Activated CD4-positive, alpha-beta T cell treated with anti-CD3 and anti-CD28 coated beads, Interleukin-2, amount 10 ng/mL, durations not matched to agents 7 days and 5 days (primary cell): ENCODE measurements around the gene MIPOL1. TPM values are rescaled to one million over a fixed set of nuclear protein-coding genes. Genes with fewer than 3 reads are reported as not detected.
"Not testable (repeated sequence)": the region's sequence is repeated elsewhere in the genome, so short reads cannot be mapped to it uniquely, and the experiment has no call there.

ENCODE experiments used
- CTCF ChIA-PET: fragments of 350-600 bp; sonication (Branson Sonifier 250); formaldehyde crosslinking; loops from one replicate; lab custom pipeline; 2021; ENCODE audit warnings: antibody characterized with exemption; lab: Charles Lee
- POLR2A ChIA-PET: fragments of 350-600 bp; sonication (Branson Sonifier 250); formaldehyde crosslinking; loops from one replicate; lab custom pipeline; 2021; ENCODE audit warnings: antibody characterized with exemption; lab: Charles Lee
- DNase-seq: peaks from one replicate; pipeline ENCODE4 v3.0.0-alpha.2; 2020
- H3K27ac Mint-ChIP-seq: one replicate; pipeline ENCODE4 v1.8.0; 2021; ENCODE audit warnings: mild to moderate bottlenecking, moderate library complexity, mixed read lengths
- H3K27me3 Mint-ChIP-seq: one replicate; pipeline ENCODE4 v1.8.0; 2021; ENCODE audit warnings: mixed read lengths
- H3K36me3 Mint-ChIP-seq: one replicate; pipeline ENCODE4 v1.8.0; 2021; ENCODE audit warnings: low read depth, mixed read lengths
- H3K4me1 Mint-ChIP-seq: one replicate; pipeline ENCODE4 v1.8.0; 2021; ENCODE audit warnings: mixed read lengths
- H3K4me3 Mint-ChIP-seq: one replicate; pipeline ENCODE4 v1.8.0; 2021; ENCODE audit warnings: mild to moderate bottlenecking, moderate library complexity, mixed read lengths
- H3K9me3 Mint-ChIP-seq: one replicate; pipeline ENCODE4 v1.8.0; 2021; ENCODE audit warnings: mixed read lengths
- total RNA-seq, 2 experiments: library from RNA; stranded (reverse); gene quantifications; one replicate each; pipeline ENCODE4 v1.2.3, GENCODE V29; 2021

MIPOL1 gene
- total RNA-seq, 2 experiments from 2014 or later = not detected

GRCh38 chr14:37438444-37438843 is 240.7 kb downstream of the MIPOL1 start:
- H3K4me1 Mint-ChIP-seq = no peaks in the 10 kb centered on the region
- no peak overlapping the region for H3K27ac Mint-ChIP-seq
- H3K4me3 Mint-ChIP-seq = no peak overlapping the region
- H3K36me3 Mint-ChIP-seq = no peaks in the 10 kb centered on the region
- ChIA-PET POLR2A (no interaction called here), CTCF (no interaction called here)
- H3K9me3 Mint-ChIP-seq = peaks cover 12% of the 10 kb centered on the region
- no peaks in the 10 kb centered on the region for H3K27me3 Mint-ChIP-seq
- no peak for DNase-seq

DNA sequence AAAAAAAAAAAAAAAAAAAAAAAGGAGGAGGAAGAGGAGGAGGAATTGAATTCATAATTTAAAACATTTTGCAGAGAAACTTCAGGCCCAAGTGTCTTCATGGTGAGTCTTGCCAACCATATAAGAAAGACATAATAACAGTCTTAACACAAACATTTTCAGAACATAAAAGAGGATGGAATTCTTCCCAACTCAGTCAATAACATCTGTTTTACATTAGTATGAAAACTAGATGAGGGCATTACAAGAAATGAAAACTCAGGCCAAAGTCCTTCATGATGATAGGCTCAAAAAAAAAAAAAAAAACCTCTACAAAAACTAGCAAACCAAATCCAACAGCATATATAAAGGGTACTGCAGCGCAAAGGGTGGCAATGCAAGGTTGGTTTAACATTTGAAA is 245.7 kb downstream of the MIPOL1 start:
- no peak overlapping the region for H3K4me3 Mint-ChIP-seq
- H3K9me3 Mint-ChIP-seq = peaks cover 6% of the 10 kb centered on the region
- no peaks in the 10 kb centered on the region for H3K27me3 Mint-ChIP-seq
- CTCF ChIA-PET = no interaction called here
- no peaks in the 10 kb centered on the region for H3K36me3 Mint-ChIP-seq
- POLR2A ChIA-PET = no interaction called here
- H3K27ac Mint-ChIP-seq = no peak overlapping the region
- H3K4me1 Mint-ChIP-seq = no peaks in the 10 kb centered on the region
- no peak for DNase-seq

DNA sequence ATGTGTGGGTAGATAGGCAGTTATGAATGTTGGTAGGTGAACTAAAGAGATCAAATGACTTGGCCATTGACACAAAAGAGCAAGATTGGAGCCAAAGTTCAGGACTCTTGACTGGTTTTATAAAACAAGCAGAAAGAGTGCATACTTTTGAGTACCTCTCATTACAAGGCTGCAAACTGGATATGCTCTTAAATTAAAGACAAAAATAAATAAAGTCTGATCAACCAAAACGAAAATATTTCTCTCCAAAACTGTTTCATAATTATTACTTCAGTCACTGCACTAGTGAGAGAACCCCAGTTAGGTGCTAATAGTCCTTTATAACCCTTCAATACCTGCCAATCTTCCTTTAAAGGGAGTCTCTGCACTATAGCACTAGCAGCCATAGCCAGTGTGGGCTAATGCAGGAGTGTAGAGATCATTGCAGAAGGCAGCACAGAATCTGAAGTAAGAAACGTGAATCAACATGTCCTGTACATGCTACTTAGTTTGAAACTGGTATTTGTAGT is 250.2 kb downstream of the MIPOL1 start:
- POLR2A ChIA-PET = no interaction called here
- Mint-ChIP-seq H3K27me3 (no peaks in the 10 kb centered on the region), H3K27ac (no peak overlapping the region), H3K4me3 (no peak overlapping the region), H3K9me3 (no peaks in the 10 kb centered on the region), H3K4me1 (no peaks in the 10 kb centered on the region), H3K36me3 (no peaks in the 10 kb centered on the region)
- CTCF ChIA-PET = no interaction called here
- no peak for DNase-seq

DNA sequence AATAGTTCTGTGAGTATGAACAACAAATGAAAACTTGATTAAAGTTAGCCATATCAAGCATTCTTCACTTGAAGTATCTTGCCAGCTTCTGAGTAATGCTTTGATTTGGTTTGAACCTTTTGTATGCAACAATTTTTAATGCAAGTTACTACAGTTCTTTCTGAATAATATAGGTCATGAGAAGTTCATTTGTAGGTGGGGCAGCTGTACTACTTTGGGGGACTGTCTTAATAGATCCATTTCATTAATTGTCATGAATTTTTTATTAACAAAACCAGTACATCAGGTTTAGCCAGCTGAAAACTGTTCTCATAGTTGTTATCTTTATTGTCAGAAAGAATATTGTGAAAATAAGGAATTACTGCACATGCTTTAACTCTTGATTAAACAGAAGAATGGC is 254.6 kb downstream of the MIPOL1 start:
- no peak for DNase-seq
- no peak overlapping the region for H3K27ac Mint-ChIP-seq
- CTCF ChIA-PET = no interaction called here
- no peaks in the 10 kb centered on the region for H3K36me3 Mint-ChIP-seq
- H3K4me1 Mint-ChIP-seq = no peaks in the 10 kb centered on the region
- H3K9me3 Mint-ChIP-seq = no peaks in the 10 kb centered on the region
- no peak overlapping the region for H3K4me3 Mint-ChIP-seq
- POLR2A ChIA-PET = no interaction called here
- no peaks in the 10 kb centered on the region for H3K27me3 Mint-ChIP-seq

DNA sequence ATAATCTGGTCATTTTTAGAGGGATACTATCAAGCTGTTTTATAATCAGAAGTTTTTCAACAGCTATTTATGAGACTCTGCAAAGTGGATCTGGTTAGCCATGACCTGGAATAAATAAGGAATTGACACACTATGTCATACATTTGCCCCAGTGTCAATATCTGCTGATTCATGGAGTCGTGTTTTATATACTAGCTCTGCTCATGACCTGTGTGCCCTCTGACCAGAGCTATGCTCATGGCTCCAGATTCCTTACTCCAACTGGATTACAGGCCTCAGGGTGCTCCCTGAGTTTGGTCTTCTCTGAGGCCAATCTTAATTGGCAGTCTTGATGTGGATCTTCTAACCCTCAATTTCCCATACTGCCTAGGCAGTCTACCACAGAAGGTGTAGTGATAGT is 256.2 kb downstream of the MIPOL1 start:
- no peak for DNase-seq
- POLR2A ChIA-PET = no interaction called here
- H3K9me3 Mint-ChIP-seq = peaks cover 2% of the 10 kb centered on the region
- no peaks in the 10 kb centered on the region for H3K4me1 Mint-ChIP-seq
- no peaks in the 10 kb centered on the region for H3K27me3 Mint-ChIP-seq
- H3K4me3 Mint-ChIP-seq = no peak overlapping the region
- no peaks in the 10 kb centered on the region for H3K36me3 Mint-ChIP-seq
- H3K27ac Mint-ChIP-seq = no peak overlapping the region
- CTCF ChIA-PET = no interaction called here

GRCh38 chr14:37457334-37457733 is 259.6 kb downstream of the MIPOL1 start:
- Mint-ChIP-seq H3K4me3 (no peak overlapping the region), H3K27me3 (no peaks in the 10 kb centered on the region), H3K36me3 (no peaks in the 10 kb centered on the region), H3K4me1 (no peaks in the 10 kb centered on the region), H3K9me3 (peaks cover 7% of the 10 kb centered on the region), H3K27ac (no peak overlapping the region)
- POLR2A ChIA-PET = no interaction called here
- DNase-seq = no peak
- CTCF ChIA-PET = no interaction called here

- POLR2A ChIA-PET, H3K27me3 Mint-ChIP-seq, H3K4me3 Mint-ChIP-seq, H3K27ac Mint-ChIP-seq, CTCF ChIA-PET, H3K4me1 Mint-ChIP-seq, H3K36me3 Mint-ChIP-seq, DNase-seq: not testable (repeated sequence)
- peaks cover 10% of the 10 kb centered on the region for H3K9me3 Mint-ChIP-seq
Observed at GRCh38 chr14:37462426-37462825, 264.7 kb downstream of the MIPOL1 start.

DNA sequence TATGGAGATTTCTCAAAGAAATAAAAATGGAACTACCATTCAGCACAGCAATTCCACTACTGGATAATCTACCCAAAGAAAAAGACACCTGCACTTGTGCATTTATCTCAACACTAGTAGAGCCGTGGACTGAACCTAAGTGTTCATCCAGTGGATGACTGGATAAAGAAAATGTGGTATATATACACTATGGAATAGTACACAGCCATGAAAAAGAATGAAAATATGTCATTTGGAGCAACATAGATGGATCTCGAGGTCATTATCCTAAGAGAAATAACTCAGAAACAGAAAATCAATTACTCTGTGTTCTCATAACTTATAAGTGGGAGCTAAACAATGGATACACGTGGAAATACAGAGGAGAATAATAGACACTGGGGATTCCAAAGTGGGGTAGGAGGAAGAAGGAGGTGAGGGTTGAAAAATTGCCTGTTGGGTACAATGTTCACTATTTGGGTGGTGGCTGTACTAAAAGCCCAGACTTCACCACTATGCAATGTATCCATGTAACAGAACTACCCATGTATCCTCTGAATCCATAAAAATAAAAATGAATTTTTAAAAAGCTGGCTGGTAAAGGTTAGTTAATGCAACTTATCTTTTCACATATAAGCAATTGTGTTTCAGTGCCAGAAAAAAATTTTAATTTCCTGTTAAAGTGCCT is 266.6 kb downstream of the MIPOL1 start:
- Mint-ChIP-seq H3K36me3 (no peaks in the 10 kb centered on the region), H3K27me3 (no peaks in the 10 kb centered on the region), H3K4me3 (no peak overlapping the region), H3K27ac (no peak overlapping the region), H3K4me1 (no peaks in the 10 kb centered on the region), H3K9me3 (peaks cover 8% of the 10 kb centered on the region)
- ChIA-PET CTCF (no interaction called here), POLR2A (no interaction called here)
- no peak for DNase-seq

DNA sequence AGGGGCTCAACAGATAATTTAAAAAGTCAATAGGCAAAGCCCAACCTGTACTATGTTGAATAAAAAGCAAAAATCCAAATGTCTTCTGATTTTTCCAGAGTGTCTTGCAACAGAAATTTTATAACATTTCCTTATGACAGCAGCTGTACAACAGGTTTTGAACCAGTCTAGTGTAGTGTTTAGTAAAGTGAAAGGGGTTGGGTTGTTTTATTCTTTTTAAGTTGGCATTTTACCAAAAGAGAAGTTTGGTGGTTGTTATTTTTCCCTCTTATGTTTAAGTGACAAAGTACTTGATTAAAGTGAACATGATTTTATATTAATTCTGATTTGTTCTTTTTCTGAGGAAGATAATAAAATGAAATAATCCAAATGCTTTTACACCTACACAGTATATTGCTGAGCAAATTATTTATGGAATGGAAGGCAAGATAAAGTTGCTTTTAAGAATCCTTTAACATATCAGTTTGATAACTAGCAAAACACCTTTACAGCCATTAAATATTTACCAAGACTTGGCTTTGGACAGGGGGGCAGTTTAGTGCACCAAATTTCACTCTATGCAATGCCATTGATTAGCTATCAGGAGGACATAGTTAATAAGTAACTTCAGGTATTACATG is 268.4 kb downstream of the MIPOL1 start:
- CTCF ChIA-PET = no interaction called here
- no peaks in the 10 kb centered on the region for H3K4me1 Mint-ChIP-seq

GRCh38 chr14:37466623-37467088 is 268.9 kb downstream of the MIPOL1 start:
- Mint-ChIP-seq H3K9me3 (peaks cover 11% of the 10 kb centered on the region), H3K36me3 (no peaks in the 10 kb centered on the region), H3K4me3 (no peak overlapping the region), H3K27me3 (no peaks in the 10 kb centered on the region), H3K4me1 (no peaks in the 10 kb centered on the region), H3K27ac (no peak overlapping the region)
- ChIA-PET CTCF (no interaction called here), POLR2A (no interaction called here)
- DNase-seq = no peak

More for the DNA sequence above, 268.4 kb downstream of the MIPOL1 start:
- POLR2A ChIA-PET = no interaction called here
- Mint-ChIP-seq H3K9me3 (peaks cover 11% of the 10 kb centered on the region), H3K36me3 (no peaks in the 10 kb centered on the region), H3K27me3 (no peaks in the 10 kb centered on the region), H3K4me3 (no peak overlapping the region), H3K27ac (no peak overlapping the region)
- DNase-seq = no peak

GRCh38 chr14:37469650-37470049 is 271.9 kb downstream of the MIPOL1 start:
- H3K27ac Mint-ChIP-seq = no peak overlapping the region
- DNase-seq = no peak
- H3K4me1 Mint-ChIP-seq = no peaks in the 10 kb centered on the region
- H3K4me3 Mint-ChIP-seq = no peak overlapping the region
- ChIA-PET POLR2A (no interaction called here), CTCF (no interaction called here)
- H3K9me3 Mint-ChIP-seq = peaks cover 8% of the 10 kb centered on the region
- no peaks in the 10 kb centered on the region for H3K36me3 Mint-ChIP-seq
- H3K27me3 Mint-ChIP-seq = no peaks in the 10 kb centered on the region

- no peaks in the 10 kb centered on the region for H3K27me3 Mint-ChIP-seq
Observed at GRCh38 chr14:37470251-37470650, 272.5 kb downstream of the MIPOL1 start.

DNA sequence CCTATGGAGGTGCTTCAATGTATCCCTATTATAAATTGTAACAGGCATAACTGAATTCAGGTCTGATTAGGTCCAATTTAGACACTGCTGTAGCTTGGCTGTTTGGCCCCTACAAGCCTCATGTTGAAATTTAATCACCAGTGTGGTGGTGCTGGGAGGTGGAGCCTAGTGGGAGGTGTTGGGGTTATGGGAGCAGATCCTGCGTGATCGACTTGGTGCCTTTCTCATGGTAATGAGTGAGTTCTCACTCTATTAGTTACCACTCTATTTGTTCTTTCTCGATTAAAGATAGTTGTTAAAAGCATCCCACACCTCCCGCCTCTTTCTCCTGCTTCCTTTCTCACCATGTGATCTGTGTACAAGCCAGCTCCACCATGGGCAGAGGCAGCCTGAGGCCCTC is 275.2 kb downstream of the MIPOL1 start:
- H3K27me3 Mint-ChIP-seq = no peaks in the 10 kb centered on the region
- H3K36me3 Mint-ChIP-seq = no peaks in the 10 kb centered on the region
- no peak overlapping the region for H3K27ac Mint-ChIP-seq
- no peaks in the 10 kb centered on the region for H3K4me1 Mint-ChIP-seq
- ChIA-PET POLR2A (no interaction called here), CTCF (no interaction called here)
- H3K9me3 Mint-ChIP-seq = peaks cover 8% of the 10 kb centered on the region
- H3K4me3 Mint-ChIP-seq = no peak overlapping the region
- no peak for DNase-seq

More at GRCh38 chr14:37470251-37470650, 272.5 kb downstream of the MIPOL1 start:
- Mint-ChIP-seq H3K9me3 (peaks cover 8% of the 10 kb centered on the region), H3K4me1 (no peaks in the 10 kb centered on the region), H3K4me3 (no peak overlapping the region), H3K36me3 (no peaks in the 10 kb centered on the region), H3K27ac (no peak overlapping the region)
- ChIA-PET CTCF (no interaction called here), POLR2A (no interaction called here)
- no peak for DNase-seq
